HG02610 (cell line): ENCODE measurements around the gene TRIM62.
A peak's percentile ranks its signal among the peaks of the same experiment; 100 is the strongest.
"Not testable (repeated sequence)": the region's sequence is repeated elsewhere in the genome, so short reads cannot be mapped to it uniquely, and the experiment has no call there.

ENCODE experiments used
- ATAC-seq: cut with Tn5 transposase; IDR thresholded peaks from one replicate; pipeline ENCODE4 v1.9.1; 2021; ENCODE audit warnings: mild to moderate bottlenecking, moderate library complexity; ENCODE audit not compliant: unreplicated experiment

TRIM62 gene

DNA sequence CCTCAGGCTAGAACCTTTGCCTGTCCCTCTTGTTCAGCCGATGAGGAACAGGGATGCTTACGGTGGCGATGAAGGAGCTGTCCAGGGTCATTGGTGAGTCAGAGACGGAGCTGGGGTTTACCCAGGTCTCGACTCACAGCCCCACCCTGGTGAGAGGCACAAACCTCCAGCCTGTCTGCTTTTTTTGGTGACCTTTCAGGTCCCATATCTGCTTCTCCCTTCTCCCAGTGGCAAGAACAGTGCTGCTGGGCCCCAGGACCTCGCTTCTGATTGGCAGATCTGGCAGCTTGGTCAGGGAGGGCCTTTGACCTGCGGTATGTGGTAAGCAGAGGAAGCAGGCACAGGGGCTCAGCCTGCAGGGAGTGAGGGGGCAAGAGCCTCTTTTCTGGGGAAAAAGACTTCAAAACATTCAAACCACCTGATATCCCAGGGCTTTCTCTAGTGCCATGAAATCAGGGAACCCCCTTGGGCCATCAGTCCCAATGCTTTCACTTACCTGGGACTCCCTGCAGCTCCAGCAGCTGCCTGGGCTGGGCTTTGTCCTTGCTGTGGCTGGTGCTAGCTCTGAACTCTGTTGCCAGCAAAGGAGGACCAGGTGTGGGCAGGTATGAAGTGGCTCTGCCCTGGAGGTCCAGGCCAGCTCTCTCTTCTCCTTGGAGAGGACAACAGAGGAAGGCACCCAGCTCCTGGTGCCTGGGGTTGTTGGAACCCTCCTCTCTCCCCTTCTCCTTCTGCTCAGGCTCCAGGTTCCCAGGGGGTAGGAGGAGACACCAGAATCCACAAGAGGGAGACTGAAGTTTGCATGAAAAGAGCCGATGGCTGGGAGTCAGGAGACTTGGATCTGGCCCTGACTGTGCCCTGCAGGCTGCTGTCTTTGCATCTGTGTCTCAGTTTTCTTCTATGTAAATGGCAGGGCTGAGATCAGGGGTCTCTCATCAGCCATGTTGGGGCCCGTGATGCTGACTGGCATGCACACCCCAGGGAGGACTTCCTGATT is 41.4 kb downstream of the TRIM62 start:
- ATAC-seq = no peak

DNA sequence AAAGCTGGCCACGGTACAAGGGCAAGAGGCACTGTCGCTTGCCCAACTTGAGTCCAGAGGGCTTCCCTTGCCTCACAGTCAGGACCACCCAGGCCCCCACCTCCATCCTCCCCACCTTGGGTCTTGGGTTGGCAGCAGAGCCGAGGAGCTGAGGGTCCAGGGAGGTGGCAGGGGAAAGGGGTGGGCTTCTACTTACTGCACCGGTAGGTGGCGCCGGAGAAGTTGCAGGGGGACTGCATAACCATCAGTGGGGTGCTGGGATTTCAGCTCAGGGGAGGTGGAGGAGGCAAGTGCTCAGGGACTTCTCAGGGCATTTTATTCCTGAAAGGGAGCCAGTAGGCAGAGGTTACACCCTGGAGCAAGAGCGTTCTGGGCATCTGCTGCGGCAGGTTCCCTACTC is 44.0 kb downstream of the TRIM62 start:
- no peak for ATAC-seq

DNA sequence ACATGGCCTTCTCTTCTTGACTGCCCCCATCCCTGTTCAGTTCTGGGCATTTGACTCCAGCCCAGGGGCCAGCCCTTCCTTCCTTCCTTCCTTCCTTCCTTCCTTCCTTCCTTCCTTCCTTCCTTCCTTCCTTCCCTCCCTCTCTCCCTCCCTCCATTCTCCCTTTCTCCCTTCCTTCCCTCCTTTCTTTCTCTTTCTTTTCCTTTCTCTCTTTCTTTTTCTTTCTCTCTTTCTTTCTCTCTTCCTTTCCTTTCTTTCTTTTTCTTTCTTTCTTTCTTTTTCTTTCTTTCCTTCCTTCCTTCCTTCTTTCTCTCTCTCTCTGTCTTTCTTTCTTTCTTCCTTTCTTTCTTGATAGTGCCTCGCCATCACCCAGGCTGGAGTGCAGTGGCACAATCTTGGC is 45.8 kb downstream of the TRIM62 start:
- not testable (repeated sequence) for ATAC-seq

DNA sequence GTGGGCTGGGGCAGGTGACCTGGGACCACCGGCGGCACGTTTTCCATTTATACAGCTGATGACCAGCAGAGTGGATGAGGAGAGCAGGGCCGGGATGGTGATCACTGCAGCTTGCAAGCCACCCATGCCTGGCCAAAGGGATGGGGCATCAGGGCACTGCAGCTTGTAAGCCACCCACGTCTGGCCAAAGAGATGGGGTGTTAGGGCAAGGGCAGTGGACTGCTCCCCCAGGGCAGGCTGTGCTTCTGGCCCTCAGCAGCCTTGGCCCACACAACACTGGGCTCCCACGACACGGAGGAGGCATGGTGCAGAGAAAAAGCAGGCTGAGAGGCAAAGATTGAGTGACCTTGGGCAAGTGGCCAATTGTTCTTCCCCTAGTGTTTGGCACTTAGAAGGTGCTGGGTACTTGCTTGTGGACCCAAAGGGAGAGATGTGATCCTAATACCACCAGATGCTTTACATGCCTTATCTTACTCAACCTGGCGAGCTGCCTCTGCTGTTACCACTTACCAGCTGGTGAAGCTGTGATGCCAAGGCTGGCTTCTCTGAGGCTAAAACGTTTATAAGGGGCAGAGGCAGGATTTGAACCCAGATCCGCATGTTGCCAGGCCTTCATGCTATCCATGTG is 48.3 kb downstream of the TRIM62 start:
- ATAC-seq = no peak

DNA sequence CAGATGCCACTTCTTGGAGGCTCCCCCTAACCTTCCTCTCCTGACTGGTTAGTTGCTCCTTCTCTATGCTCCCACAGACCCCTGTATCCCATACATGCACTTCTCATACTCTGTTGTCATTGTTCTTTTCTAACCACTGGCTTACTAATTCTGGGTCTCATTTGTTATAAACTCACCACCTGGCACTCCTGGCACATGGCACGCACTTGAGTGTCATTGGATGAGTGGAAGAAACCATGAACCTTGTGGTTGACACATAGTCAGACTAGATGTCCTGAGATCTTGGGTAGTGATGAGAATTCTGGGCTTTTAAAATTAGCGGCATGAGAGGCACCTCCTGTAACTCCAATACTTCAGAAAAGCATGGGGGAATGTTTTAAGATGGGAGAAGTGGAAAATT is 49.3 kb downstream of the TRIM62 start:
- no peak for ATAC-seq

DNA sequence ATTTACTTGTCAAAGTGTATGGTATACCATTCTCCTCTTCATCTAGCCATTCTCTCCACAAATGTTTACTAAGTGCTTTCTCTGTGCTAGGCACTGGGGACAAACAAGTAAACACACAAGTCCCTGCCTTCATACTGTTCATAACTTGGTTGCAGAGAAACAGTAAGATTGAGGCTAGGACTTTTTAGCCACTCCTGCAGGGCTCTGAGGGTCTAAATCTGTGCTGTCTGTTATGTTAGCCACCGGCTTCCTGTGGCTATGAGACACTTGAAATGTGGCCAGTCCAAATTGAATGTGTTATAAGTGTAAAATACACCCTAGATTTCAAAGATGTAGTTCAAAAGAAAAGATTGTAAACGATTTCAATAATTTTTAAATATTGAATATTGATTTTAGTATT is 50.7 kb downstream of the TRIM62 start:
- no peak for ATAC-seq

DNA sequence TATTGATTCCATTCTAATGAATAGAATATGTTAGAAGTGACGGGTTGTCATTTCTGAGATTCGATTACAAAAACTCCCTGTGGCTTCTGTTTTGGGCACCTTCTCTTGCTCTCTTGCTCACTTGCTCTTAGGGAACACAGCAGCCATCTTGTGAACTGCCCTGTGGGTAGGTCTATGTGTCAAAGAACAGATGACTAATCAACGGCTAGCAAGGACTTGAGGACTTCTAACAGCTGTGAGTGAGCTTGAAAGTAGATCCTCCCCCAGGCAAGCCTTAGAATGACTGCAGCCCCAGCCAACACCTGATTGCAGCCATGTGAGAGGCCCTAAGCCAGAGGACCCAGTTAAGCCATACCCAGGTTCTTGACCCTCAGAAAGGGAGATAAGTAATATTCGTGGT is 51.5 kb downstream of the TRIM62 start:
- no peak for ATAC-seq

DNA sequence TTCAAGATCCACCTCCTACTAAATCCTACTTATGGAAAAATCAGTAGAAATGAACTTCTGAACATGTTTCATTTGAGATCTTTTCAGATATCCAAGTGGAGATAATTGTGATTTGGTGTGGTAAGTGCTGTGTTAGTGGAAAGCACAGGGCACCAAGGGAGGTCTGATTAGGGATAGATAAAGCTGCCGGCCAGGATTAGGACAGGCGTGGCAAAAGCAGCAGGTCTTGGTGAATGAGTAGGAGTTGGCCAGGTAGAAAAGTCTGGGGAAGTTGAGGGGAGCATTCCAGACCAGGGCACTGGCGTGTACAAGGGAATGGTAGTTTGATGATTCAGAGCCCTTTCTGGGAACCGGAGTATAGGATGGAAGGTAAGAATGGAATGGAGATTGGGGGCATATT is 53.1 kb downstream of the TRIM62 start:
- ATAC-seq = no peak

DNA sequence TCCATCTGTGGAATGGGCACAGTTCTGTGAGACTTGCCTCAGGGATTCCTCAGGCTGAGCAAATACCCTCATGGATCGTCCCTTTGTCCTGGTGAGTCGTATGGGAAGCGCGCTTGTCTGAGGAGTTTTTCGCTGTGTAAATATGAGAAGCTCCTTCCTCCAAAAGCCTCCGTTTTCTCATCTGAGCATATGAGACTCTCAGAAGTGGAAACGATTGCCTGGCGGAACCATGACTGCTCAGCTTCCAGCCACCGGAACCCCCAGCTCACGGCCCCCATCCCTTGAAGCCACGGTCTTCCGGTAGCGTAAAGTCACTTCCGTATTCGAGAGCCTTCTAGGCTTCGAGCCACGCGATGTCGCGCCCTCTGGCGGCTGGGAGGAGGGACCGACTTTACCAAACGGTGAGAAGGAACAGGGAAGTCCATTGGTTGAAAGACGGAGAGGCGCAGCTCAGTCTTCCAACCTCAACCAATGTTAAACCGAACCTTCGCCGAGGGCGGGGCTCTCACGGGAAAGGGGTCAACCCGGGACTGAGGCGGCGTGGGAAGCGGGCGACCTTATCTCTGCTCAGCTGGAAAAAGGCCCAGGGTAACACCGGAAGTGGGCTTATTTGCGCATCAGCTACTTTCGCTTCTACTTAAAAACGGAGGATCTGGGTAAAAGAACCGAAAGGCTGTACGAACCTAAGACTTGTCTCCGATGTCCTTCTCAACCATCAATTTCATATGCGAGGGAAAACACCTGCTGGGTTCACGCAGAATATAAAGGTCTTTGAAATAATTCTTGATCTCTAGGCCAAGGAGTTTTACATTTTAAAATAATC is 54.6 kb downstream of the TRIM62 start:
- ATAC-seq = peak; percentile 89

DNA sequence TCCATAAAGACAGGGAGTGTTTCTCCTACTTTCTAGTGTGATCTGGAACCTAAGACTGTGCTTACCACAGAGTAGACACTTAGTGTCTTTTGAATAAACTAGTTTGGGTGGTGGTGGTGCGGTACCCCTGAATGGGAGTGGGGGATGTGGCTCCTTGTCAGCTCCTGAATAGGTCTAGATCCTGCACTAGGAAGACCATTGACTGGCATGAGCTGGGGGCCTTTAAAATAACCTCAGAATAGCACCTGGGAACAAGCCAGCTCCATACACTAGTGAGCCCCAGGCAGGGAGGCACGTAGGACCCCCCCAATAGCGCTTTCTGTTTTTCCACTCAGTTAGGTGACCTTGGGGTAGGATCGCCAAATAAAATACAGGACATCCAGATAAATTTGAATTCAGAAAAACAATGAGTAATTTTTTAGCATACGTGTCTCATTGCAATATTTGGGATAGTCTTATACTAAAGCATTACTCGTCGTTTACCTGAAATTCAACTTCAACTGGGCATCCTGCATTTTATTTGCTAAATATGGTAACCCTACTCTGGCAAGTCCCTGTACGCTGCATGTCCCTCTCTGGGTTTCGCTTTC is 55.3 kb downstream of the TRIM62 start:
- peak; percentile 3 for ATAC-seq

DNA sequence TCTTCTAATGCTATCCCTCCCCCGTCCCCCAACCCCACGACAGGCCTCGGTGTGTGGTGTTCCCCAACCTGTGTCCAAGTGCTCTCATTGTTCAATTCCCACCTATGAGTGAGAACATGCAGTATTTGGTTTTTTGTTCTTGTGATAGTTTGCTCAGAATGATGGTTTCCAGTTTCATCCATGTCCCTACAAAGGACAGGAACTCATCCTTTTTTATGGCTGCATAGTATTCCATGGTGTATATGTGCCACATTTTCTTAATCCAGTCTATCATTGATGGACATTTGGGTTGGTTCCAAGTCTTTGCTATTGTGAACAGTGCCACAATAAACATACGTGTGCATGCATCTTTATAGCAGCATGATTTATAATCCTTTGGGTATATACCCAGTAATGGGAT is 57.2 kb downstream of the TRIM62 start:
- not testable (repeated sequence) for ATAC-seq

DNA sequence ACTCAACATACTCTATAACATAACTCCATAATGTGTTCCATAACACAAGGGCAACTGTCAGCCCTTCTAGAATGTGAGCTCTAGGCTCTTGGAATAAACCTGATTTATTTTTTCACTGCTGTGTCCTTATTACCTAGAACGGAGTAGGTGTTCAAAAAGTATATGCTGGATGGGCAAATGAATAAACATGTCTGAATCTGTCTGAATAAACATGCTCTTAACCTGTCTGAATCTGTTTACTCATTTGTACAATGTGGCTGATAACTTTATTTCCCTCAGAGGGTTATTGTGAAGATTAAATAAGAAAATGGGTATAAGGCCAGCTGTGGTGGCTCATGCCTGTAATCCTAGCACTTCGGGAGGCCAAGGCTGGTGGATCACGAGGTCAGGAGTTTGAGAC is 58.6 kb downstream of the TRIM62 start:
- ATAC-seq = no peak

DNA sequence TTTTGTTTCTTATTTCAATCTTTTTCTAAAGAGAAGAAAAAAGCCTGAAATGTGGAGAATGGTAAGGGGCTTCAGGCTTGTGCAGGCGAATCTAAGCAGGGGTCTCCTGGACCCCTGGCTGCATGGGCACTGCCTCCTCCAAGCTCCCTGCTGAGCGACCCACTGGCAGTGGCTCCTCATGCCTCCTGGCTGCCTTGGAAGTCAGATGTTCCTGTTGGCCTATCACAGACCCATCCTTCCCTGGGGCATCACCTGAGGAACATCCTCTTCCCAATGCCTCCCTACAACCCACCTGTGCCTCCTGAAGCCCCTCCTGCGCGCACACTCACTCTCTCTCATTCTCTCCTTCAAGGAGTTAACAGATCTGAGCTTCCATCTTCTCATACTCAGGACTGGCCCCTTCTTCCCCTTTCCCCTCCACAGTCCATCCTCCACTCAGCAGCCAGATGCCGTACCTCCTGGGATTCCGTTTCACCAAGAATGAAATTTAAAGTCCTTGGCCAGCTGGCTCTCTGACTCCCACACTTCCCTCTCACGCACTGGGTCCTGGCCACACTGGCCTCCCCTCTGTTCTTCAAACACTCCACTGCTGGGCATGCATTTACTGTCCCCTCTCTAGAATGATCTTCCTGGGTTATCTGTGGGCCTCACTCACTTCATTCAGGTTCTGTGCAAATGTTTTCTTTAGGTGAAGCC is 59.2 kb downstream of the TRIM62 start:
- no peak for ATAC-seq

DNA sequence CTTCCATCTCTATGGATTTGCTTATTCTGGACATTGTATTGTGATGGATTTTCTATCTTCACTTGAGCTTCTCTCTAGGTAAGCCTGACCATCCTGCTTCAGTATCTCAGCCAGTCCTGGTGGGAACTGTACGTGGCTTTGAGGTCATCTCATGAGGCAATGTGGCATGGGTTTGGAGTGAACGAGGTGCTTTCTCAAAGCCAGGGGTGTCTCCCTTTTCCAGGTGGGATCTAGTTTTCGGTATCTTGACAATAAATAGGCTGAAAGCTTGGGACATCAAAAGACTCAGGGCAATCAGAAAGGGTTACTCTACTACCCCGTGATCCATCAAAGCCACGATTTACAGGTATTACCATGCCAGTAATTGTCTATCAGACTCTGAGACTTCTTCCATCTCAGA is 60.1 kb downstream of the TRIM62 start:
- no peak for ATAC-seq

DNA sequence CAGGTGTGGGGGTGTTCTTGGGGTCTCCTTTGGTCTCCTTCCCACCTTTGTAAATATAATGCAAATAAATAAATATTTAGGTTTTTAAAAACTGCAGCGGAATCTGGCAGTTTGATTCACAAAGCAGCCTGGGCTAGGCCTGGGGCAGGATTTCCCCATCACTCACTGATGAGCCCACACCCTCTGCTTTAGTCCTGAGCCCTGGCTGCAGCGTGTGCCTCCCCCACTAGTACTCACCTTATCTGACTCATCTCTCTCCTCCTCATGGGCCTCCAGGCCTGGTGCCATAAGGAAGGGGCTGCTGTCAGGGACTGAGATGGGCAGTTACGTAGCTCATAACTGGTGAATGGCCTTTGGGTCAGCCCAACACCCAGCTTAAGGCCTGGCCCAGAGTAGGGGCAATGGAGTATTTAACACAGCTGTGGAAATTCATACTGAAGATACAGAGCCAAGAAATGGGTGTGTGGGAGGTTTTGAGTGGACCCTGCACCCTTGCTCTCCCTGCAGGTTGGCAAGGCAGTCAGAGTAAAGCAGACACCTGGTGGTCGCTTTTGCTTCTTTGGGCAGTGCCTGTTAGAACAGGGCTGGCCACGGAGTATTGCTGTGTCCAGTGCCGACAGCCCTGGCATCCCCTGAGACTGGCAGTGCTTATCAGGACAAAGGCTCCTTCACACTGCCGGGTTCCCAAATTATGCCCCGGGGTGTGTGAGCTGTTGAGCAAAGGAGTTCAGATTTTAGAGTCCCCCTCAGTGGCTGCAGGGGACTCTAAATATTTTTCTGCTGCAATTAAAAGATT is 61.2 kb downstream of the TRIM62 start:
- ATAC-seq = no peak

DNA sequence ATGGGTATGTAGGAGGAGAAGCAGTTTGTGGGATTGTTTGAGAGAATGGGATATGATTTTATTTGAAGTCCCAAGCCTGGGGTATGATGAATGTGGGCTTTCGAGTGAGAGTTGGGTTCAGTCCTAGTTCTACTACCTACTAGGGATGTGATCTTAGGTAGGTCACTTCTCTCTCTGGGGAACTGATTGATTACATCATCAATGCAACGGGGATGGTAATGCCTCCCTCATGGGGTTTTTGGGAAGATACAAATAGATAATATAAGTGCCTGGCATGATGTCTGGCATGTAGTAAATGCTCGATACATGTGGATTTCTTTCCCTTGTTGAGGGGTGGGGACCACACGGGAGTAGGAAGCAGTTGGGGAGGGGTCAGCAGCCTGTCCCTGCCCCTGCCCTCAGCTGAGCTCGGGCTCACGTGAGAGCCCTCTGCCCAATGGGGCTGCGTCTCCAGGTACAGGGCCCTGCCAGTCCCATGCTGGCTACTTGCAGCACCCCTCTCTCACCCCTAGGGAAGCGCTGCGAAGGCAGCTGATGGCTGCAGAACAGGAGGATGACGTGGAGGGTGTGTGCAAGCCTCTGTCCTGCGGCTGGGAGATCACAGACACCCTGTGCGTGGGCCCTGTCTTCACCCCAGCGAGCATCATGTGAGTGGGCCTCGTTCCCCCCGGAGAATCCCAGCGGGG is 62.2 kb downstream of the TRIM62 start:
- ATAC-seq = no peak

DNA sequence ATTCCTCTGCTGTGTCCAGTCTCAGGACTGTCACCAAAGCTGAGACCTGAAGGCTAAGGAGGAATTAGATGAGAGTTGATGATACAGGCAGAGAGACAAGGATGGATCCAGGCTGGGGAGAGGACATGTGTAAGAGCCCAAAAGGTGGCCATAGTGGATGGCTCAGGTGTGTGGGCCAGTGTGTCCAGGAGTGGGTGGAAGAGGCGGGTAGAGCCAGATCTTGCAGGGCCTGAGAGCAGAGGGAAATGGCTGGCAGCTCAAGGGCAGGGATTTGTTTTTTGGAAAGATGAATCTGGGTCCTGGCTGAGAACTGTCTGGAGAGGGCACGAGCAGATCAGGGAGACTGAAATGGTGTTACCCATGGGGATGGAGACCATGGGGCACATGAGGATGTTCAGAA is 62.8 kb downstream of the TRIM62 start:
- no peak for ATAC-seq

DNA sequence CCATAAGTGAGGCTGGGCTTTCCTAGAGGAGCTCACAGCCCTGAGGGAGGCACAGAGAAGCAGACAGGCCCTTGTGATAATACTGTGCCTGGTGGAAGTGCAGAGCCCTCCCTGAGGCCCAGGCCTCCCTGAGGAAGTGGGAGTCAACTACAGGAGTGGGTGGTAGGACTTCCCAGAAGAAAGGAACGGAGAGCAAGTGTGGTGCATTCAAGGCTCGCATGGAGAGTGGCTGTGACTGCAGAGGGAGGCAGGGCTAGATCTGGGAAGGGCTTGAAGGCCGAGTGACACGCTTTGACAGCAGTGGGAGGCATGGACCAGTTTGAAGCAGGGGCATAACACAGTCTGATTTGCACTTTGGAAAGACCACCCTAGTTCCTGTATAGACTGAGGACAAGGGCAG is 63.6 kb downstream of the TRIM62 start:
- ATAC-seq = no peak

DNA sequence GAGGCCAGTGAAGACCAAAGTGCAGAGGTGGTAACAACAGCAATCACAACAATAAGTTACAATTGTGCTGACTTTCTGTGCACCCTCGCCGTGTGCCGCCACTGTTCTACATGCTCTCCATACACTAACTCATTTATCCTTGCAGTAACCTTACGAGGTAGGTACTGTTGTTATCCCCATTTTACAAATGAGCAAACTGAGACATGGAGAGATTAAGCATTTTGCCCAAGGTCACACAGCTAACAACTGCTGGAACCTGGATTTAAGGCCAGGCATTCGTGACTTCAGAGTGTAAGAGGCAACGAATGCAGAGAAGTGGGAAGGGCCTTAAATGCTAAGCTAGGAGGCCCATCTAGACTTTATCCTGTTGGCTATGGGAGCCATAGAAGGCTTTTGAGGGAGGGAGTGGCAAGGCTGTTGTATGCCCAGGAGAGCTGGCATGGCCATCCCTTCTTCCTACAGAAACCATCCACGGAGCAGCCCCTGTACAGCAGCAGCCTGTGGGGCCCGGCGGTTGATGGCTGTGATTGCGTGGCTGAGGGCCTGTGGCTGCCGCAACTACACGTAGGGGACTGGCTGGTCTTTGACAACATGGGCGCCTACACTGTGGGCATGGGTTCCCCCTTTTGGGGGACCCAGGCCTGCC is 64.3 kb downstream of the TRIM62 start:
- no peak for ATAC-seq
